HG02763 (cell line): ENCODE data around the gene SGPL1.

Experiments used
- ATAC-seq: cut with Tn5 transposase; IDR thresholded peaks from one replicate; pipeline ENCODE4 v1.9.1; 2021; ENCODE audit warnings: mild to moderate bottlenecking, moderate library complexity; ENCODE audit not compliant: unreplicated experiment

Gene SGPL1

GRCh38 chr10:70902661-70903261, 87.0 kb downstream of the SGPL1 start:
- no peak for ATAC-seq

DNA sequence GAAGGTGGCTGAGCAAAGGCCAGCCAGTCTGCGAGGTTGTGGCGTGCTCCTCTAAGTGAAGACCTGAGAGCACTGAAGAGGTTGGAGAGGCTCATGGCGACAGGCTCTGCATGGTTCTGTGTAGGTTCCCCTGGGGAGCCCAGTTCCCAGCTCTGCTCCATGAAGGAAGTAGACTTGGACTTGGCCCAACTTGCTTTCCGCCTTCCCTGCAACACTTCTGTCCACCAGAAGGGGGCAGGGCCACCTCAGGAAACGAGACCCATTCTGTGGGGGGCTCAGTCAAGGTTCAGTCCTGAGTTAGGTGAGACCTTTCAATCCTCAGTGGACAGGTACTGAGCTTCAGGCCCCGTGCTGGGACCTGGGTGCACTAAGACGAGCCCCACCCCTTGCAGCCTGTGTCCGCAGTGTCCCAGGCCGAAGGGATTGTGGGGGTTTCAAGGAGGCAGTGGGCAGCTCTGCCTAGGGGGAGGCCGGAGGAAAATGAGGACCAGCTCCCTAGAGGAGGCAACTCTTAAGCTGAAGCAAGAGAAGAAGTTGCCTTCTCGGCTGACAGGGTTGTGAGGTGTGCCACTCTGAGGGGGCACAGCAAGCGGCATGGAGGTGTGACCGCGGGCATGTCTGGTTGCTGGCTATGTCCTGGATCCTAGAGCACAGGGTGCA, 87.6 kb downstream of the SGPL1 start:
- no peak for ATAC-seq

- no peak for ATAC-seq
These were observed 89.6 kb downstream of the SGPL1 start for GRCh38 chr10:70905071-70906021.

DNA sequence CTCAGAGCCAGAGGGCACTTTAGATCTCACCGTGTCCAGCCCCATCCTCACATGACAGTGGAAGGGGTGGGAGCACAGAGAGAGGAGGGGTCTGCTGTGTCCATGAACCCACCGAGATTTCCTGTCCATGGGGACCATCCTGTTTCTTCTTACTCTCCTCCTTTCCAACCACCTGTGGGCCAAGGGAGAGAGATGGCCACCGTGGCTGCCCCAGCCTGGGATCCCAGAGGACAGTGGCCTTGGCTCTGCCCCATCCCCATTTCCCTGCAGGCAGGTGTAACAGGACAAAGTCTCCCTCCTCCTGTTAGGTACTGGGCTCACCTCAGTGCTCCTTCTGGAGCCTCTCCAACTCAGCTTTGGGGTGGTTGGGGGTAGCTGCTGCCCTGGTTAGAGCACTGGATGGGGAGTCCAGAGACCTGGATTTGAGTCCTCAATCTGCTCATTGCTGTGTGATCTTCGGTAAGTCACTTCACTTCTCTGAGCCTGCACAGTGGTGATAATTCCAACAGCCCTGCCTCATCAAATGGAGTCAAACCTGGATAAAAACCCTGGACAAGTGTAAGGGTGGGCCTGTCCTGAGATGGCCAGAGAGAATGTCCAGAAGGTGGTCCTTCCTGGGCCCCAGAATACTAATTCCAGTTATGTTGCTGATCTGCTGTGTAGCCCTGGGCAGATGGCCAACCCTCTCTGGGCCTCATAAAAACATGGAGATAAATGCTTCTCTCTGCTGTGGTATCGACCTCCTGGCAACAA, 90.5 kb downstream of the SGPL1 start:
- no peak for ATAC-seq

- no peak for ATAC-seq
These were observed 91.3 kb downstream of the SGPL1 start for GRCh38 chr10:70906953-70907636.

- ATAC-seq = no peak
These were observed 92.1 kb downstream of the SGPL1 start for GRCh38 chr10:70907637-70908405.

DNA sequence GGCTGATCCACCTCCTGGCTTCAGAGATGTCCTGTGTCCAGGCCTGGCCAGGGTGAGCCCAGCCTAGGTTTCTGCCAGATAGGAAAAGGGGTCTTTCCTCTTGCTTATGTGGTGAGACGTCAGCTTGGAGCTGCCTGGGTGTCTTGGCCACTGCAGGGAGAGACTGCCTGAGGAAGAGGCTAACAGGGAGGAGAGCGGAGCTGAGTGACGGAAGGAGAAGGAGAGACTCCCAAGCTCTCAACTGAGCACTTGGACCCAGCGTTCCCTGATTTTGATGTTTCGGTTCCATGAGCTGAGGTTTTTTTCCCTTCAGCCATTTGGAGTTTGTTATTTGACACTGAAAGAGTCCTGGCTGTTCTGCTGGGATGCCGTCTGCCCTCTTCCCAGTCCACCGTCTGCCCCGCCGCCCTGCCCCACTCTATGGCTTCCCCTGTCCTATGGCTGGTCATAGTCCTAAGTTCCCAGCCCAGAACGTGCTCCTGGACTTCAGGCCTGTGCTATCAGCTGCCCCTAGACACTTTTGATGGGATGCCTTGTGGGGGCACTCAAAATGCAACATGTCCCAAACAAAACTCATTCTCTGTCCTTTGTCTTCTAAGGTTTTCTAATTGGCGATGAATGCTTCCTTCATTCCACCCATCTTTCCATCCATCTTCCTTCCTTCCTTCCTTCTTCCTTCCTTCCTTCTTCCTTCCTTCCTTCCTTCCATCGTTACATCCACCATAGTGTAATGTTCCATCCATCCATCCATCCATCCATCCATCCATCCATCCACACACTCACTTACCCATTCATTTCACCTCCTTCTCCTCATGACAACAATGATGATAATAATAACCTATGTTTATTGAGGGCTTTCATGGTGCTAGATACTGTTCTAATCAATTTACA, 92.9 kb downstream of the SGPL1 start:
- ATAC-seq = no peak

GRCh38 chr10:70909326-70909935, 93.7 kb downstream of the SGPL1 start:
- no peak for ATAC-seq

DNA sequence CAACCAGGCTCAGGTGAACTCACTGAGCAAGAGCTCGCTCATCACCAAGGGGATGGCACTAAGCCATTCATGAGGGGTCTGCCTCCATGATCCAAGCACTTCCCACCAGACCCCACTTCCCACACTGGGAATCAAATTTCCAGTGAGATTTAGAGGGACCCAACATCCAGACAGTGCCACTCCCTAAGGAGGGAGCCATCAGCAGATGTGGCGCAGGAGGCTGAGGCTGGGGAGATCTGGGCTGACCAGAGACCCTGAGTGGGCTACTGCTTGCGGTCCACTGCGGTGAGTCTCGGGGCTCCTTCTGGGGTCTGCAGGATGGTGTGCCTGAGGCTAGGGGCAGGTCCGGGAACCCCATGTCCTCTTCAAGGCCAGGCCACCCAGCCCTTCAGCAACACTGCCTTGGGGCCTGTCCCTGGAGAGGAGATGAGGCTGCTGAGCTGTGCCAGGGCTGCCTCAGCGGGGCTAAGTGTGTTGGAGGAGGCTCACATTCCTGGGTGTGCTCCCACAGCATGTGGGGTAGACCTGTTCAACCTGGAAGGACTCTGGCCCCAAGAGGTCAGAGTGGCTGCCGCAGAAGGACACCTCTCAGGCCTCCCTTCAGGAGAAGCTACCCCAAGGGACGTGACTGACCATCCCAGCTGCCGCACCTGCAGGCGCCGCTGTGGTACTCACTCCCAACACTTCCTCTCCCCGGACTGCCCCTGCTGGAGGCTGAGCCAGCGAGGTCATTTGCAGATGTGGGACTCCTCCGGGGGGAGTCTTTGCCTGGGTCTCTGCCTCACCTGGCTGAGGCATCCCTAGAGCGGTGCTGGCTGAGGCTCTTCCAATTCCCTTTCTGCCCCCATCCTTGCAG, 95.0 kb downstream of the SGPL1 start:
- no peak for ATAC-seq

DNA sequence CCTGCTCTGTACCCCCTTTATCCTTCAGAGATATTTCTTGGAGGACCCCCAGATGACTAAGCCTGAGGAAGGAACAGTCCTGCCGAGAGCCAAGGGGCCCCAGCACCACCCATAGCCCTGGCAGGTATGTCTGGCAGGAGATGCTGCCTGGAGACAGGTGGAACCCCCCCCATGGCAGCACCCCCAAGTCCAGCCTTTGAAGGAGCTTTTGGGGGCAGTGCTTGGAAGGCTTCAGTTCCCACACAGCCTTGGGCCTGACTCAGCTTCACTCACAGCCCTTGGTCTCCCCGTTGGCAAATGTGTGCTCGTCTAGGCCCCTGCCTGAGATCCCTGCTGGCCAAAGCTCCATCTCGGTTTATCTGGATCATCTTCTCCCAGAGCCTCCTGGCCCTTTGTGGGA, 95.6 kb downstream of the SGPL1 start:
- no peak for ATAC-seq

DNA sequence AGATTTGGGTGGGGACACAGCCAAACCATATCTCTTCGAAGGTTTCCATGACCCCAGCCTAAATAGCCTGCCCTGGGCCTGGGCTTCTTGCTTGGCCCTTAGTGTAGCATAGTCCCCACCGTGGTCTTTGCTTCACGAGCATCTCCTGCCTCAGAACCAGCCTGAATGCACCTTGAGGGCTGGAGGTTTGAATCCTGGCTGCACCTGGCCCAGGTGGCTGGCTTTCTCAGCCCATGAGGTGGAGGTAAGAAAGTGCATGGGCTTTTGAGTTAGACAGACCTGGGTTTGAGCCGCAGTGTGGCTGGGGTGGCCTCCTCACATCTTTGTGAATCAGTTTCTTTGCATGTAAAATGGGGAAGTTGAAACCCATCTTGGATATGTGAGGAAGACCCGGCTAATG, 96.8 kb downstream of the SGPL1 start:
- no peak for ATAC-seq

DNA sequence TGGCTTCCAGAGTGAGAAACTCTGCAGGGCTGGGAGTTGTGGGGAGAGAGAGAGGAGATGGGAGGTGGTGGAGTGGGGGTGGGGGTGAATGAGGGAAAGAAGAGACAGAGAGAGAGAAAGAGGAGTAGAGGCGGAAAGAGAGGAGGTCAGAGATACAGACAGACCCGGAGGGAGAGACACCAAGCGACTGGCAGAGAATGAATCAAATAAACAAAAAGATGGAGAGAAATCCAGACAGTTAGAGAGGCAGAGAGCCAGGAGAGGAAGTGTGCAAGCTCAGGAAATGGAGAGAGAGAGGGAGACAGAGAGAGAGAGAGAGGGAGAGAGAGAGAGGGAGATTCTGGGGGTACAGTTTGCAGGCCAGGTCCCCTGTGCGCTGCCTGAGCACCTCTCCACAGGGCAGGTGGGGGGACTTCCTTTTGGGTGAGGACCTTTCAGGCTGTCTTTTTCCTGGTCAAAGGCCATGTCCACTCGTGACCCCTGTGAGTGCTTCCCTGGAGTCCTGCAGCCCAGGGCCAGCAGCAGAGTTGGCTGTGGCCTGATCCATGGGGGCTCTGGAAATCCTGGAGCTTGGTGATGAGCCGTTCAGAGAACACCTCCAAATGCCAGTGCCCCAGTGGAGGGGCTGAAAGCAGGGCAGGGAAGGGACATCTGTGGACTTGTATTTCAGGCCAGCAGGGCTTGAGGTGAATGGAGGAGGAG, 97.6 kb downstream of the SGPL1 start:
- ATAC-seq = no peak

DNA sequence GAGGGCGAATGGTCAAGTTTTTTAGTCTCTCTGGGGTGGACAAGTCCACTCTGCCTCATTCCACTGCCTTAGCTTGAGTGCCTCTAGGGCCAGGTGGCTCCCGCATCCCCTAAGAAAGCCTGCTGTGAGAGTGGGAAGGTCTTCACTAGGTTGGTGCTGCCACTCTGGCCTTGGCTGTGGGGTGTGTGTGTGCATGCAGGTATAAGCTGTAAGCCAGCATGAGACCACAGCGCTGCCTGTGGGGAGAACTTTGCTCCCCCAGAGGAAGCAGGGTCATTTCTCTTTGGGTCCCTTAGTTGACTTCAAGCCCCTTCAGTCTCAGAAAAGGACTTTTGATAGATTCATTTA, 98.1 kb downstream of the SGPL1 start:
- no peak for ATAC-seq

DNA sequence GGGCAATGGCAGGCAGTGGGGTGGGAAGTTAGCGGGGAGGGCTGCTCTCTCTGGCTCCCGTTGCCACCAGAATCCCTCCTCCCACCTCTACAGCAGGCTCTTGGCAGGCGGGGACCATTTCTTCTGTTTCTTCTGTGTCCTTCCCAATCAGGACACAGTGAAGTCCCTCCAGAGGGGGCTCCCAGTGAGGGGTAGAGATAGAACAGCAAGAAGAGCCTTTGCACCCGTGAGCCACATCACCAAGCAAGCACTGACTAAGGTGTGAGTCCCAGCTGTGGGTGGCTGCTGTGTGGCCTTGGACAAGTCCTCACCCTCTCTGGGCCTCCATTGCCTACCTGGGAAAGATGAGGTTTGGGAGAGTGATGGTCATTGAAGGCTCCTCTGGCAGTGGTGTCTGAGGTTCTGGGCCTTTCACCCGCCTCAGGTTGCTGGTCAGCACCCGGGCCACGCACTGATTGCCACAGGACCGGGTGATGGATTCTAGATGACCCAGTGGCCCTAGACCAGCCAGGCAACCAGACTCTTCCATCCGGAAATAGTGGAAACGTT, 98.6 kb downstream of the SGPL1 start:
- no peak for ATAC-seq

GRCh38 chr10:70915206-70915605, 99.5 kb downstream of the SGPL1 start:
- no peak for ATAC-seq

DNA sequence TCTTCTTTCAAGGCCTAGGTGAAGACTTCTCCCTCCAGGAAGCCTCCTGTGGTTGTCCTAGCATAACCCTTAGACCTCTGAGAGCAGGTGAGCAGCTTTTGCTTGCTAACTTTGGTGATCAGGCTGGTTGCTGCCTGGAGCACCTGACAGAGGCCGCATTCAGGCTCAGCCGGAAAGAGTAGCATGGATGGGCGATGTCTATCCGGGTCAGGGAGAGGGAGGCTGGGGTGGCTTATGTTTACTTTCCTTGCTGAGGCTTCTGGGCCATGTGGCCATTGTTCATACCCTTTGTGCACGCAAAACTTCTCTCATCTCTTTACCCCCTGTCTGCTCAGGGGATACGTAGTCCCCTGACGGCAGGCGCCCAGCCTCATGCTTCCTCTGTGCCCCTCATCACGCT, 100.1 kb downstream of the SGPL1 start:
- ATAC-seq = no peak

DNA sequence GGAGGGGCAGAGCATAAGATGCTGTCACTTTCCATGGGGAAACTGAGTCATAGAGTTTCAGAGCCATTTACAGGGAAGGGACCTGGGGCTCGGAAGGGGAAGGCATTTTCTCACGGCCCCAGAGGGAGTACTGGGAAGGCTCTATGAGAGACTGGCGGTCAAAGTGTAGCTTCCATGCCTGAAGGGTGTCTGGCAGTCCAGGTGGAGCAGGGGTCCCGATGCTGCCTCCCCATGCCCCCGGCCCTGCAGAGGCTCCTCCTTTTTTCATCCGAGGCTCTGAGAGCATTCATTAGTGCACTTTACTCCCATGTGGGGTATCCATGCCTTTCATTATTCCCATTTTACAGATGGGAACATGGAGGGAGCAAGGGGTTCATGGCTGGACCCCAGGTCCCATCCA, 100.5 kb downstream of the SGPL1 start:
- ATAC-seq = no peak
